ENCODE data around the gene ATP9B. TPM values are rescaled to one million over a fixed set of nuclear protein-coding genes. Genes with fewer than 3 reads are reported as not detected.

ATP9B gene
- total and polyA plus RNA-seq, 2 donors: 14.9 to 19.3 TPM

- no peak for DNase-seq (ENCODE audit: low read depth in 6 of 9, low spot score in 9 of 9)
- Histone ChIP-seq H3K27ac (ENCODE audit: low read depth in 1 of 2, low read length in 1 of 2) (no peak overlapping the region), H3K27me3 (ENCODE audit: control insufficient read depth in 2 of 2, insufficient read depth in 1 of 2, low read length in 1 of 2) (no peaks in the 10 kb centered on the region), H3K4me1 (ENCODE audit: control insufficient read depth in 2 of 2, insufficient read depth in 2 of 2, low read length in 2 of 2) (no peaks in the 10 kb centered on the region), H3K36me3 (ENCODE audit: control insufficient read depth in 2 of 2, insufficient read depth in 2 of 2, low read length in 1 of 2) (peaks cover 21 to 22% of the 10 kb centered on the region in 2 donors), H3K9me3 (ENCODE audit: control insufficient read depth in 2 of 2, insufficient read depth in 1 of 2, low read length in 1 of 2) (no peaks in the 10 kb centered on the region), H3K4me3 (ENCODE audit: low read length in 2 of 2) (no peak overlapping the region)
- WGBS: 97% methylated on average over 12 of the region's 12 CpGs
Observed at GRCh38 chr18:79360933-79361332, 291.7 kb downstream of the ATP9B start.

- no peaks in the 10 kb centered on the region for H3K4me1 ChIP-seq (ENCODE audit: control insufficient read depth in 2 of 2, insufficient read depth in 2 of 2, low read length in 2 of 2)
- peaks cover 21 to 22% of the 10 kb centered on the region in 2 donors for H3K36me3 ChIP-seq (ENCODE audit: control insufficient read depth in 2 of 2, insufficient read depth in 2 of 2, low read length in 1 of 2)
- 92% methylated on average over 20 of the region's 20 CpGs for WGBS
- no peak overlapping the region for H3K27ac ChIP-seq (ENCODE audit: low read depth in 1 of 2, low read length in 1 of 2)
- H3K27me3 ChIP-seq (ENCODE audit: control insufficient read depth in 2 of 2, insufficient read depth in 1 of 2, low read length in 1 of 2): no peaks in the 10 kb centered on the region
- no peak overlapping the region for H3K4me3 ChIP-seq (ENCODE audit: low read length in 2 of 2)
- DNase-seq (ENCODE audit: low read depth in 6 of 9, low spot score in 9 of 9): no peak
- H3K9me3 ChIP-seq (ENCODE audit: control insufficient read depth in 2 of 2, insufficient read depth in 1 of 2, low read length in 1 of 2): no peaks in the 10 kb centered on the region
Observed at GRCh38 chr18:79361766-79362522, 292.8 kb downstream of the ATP9B start.

- no peak overlapping the region for H3K4me3 ChIP-seq (ENCODE audit: low read length in 2 of 2)
- peaks cover 9 to 25% of the 10 kb centered on the region in 2 donors for H3K36me3 ChIP-seq (ENCODE audit: control insufficient read depth in 2 of 2, insufficient read depth in 2 of 2, low read length in 1 of 2)
- no peak overlapping the region for H3K27ac ChIP-seq (ENCODE audit: low read depth in 1 of 2, low read length in 1 of 2)
- no peaks in the 10 kb centered on the region for H3K9me3 ChIP-seq (ENCODE audit: control insufficient read depth in 2 of 2, insufficient read depth in 1 of 2, low read length in 1 of 2)
- H3K27me3 ChIP-seq (ENCODE audit: control insufficient read depth in 2 of 2, insufficient read depth in 1 of 2, low read length in 1 of 2): no peaks in the 10 kb centered on the region
- no peak for DNase-seq (ENCODE audit: low read depth in 6 of 9, low spot score in 9 of 9)
- H3K4me1 ChIP-seq (ENCODE audit: control insufficient read depth in 2 of 2, insufficient read depth in 2 of 2, low read length in 2 of 2): peaks cover 0 to 5% of the 10 kb centered on the region in 2 donors
- WGBS: 97% methylated on average over 13 of the region's 13 CpGs
Observed at GRCh38 chr18:79365701-79366100, 296.5 kb downstream of the ATP9B start.

GRCh38 chr18:79366177-79367094, 297.2 kb downstream of the ATP9B start:
- H3K36me3 ChIP-seq (ENCODE audit: control insufficient read depth in 2 of 2, insufficient read depth in 2 of 2, low read length in 1 of 2): peaks cover 9 to 24% of the 10 kb centered on the region in 2 donors
- WGBS: 94% methylated on average over 29 of the region's 29 CpGs
- H3K27ac ChIP-seq (ENCODE audit: low read depth in 1 of 2, low read length in 1 of 2): no peak overlapping the region
- DNase-seq (ENCODE audit: low read depth in 6 of 9, low spot score in 9 of 9): no peak
- no peak overlapping the region for H3K4me3 ChIP-seq (ENCODE audit: low read length in 2 of 2)
- H3K27me3 ChIP-seq (ENCODE audit: control insufficient read depth in 2 of 2, insufficient read depth in 1 of 2, low read length in 1 of 2): no peaks in the 10 kb centered on the region
- H3K4me1 ChIP-seq (ENCODE audit: control insufficient read depth in 2 of 2, insufficient read depth in 2 of 2, low read length in 2 of 2): peaks cover 2 to 6% of the 10 kb centered on the region in 2 donors
- H3K9me3 ChIP-seq (ENCODE audit: control insufficient read depth in 2 of 2, insufficient read depth in 1 of 2, low read length in 1 of 2): no peaks in the 10 kb centered on the region

- H3K4me1 ChIP-seq (ENCODE audit: control insufficient read depth in 2 of 2, insufficient read depth in 2 of 2, low read length in 2 of 2): peaks cover 6 to 10% of the 10 kb centered on the region in 2 donors
- no peaks in the 10 kb centered on the region for H3K9me3 ChIP-seq (ENCODE audit: control insufficient read depth in 2 of 2, insufficient read depth in 1 of 2, low read length in 1 of 2)
- H3K36me3 ChIP-seq (ENCODE audit: control insufficient read depth in 2 of 2, insufficient read depth in 2 of 2, low read length in 1 of 2): peaks cover 5 to 20% of the 10 kb centered on the region in 2 donors
- WGBS: 99% methylated on average over 8 of the region's 8 CpGs
- H3K27me3 ChIP-seq (ENCODE audit: control insufficient read depth in 2 of 2, insufficient read depth in 1 of 2, low read length in 1 of 2): no peaks in the 10 kb centered on the region
- no peak overlapping the region for H3K4me3 ChIP-seq (ENCODE audit: low read length in 2 of 2)
- H3K27ac ChIP-seq (ENCODE audit: low read depth in 1 of 2, low read length in 1 of 2): no peak overlapping the region
- no peak for DNase-seq (ENCODE audit: low read depth in 6 of 9, low spot score in 9 of 9)
Observed at GRCh38 chr18:79367480-79367879, 298.3 kb downstream of the ATP9B start.

GRCh38 chr18:79367989-79368388, 298.8 kb downstream of the ATP9B start:
- DNase-seq (ENCODE audit: low read depth in 6 of 9, low spot score in 9 of 9): no peak
- Histone ChIP-seq H3K4me1 (ENCODE audit: control insufficient read depth in 2 of 2, insufficient read depth in 2 of 2, low read length in 2 of 2) (peaks cover 6 to 10% of the 10 kb centered on the region in 2 donors), H3K4me3 (ENCODE audit: low read length in 2 of 2) (no peak overlapping the region), H3K9me3 (ENCODE audit: control insufficient read depth in 2 of 2, insufficient read depth in 1 of 2, low read length in 1 of 2) (no peaks in the 10 kb centered on the region), H3K36me3 (ENCODE audit: control insufficient read depth in 2 of 2, insufficient read depth in 2 of 2, low read length in 1 of 2) (peaks cover 5 to 20% of the 10 kb centered on the region in 2 donors), H3K27ac (ENCODE audit: low read depth in 1 of 2, low read length in 1 of 2) (no peak overlapping the region), H3K27me3 (ENCODE audit: control insufficient read depth in 2 of 2, insufficient read depth in 1 of 2, low read length in 1 of 2) (no peaks in the 10 kb centered on the region)
- 89% methylated on average over 18 of the region's 18 CpGs for WGBS

GRCh38 chr18:79368681-79369080, 299.5 kb downstream of the ATP9B start:
- Histone ChIP-seq H3K9me3 (ENCODE audit: control insufficient read depth in 2 of 2, insufficient read depth in 1 of 2, low read length in 1 of 2) (no peaks in the 10 kb centered on the region), H3K27ac (ENCODE audit: low read depth in 1 of 2, low read length in 1 of 2) (no peak overlapping the region), H3K36me3 (ENCODE audit: control insufficient read depth in 2 of 2, insufficient read depth in 2 of 2, low read length in 1 of 2) (peaks cover 5 to 17% of the 10 kb centered on the region in 2 donors), H3K4me3 (ENCODE audit: low read length in 2 of 2) (no peak overlapping the region), H3K27me3 (ENCODE audit: control insufficient read depth in 2 of 2, insufficient read depth in 1 of 2, low read length in 1 of 2) (no peaks in the 10 kb centered on the region), H3K4me1 (ENCODE audit: control insufficient read depth in 2 of 2, insufficient read depth in 2 of 2, low read length in 2 of 2) (peaks cover 6 to 10% of the 10 kb centered on the region in 2 donors)
- peak in 1 of 9 donors; percentile 23 for DNase-seq (ENCODE audit: low read depth in 6 of 9, low spot score in 9 of 9)
- WGBS: 10% methylated on average over 15 of the region's 15 CpGs

- no peak overlapping the region for H3K27ac ChIP-seq (ENCODE audit: low read depth in 1 of 2, low read length in 1 of 2)
- DNase-seq (ENCODE audit: low read depth in 6 of 9, low spot score in 9 of 9): peak in 1 of 9 donors; percentile 43
- H3K27me3 ChIP-seq (ENCODE audit: control insufficient read depth in 2 of 2, insufficient read depth in 1 of 2, low read length in 1 of 2): no peaks in the 10 kb centered on the region
- H3K4me1 ChIP-seq (ENCODE audit: control insufficient read depth in 2 of 2, insufficient read depth in 2 of 2, low read length in 2 of 2): peaks cover 6 to 10% of the 10 kb centered on the region in 2 donors
- no peak overlapping the region for H3K4me3 ChIP-seq (ENCODE audit: low read length in 2 of 2)
- no peaks in the 10 kb centered on the region for H3K9me3 ChIP-seq (ENCODE audit: control insufficient read depth in 2 of 2, insufficient read depth in 1 of 2, low read length in 1 of 2)
- H3K36me3 ChIP-seq (ENCODE audit: control insufficient read depth in 2 of 2, insufficient read depth in 2 of 2, low read length in 1 of 2): peaks cover 5 to 21% of the 10 kb centered on the region in 2 donors
- 70% methylated on average over 14 of the region's 14 CpGs for WGBS
Observed at GRCh38 chr18:79371561-79372121, 302.4 kb downstream of the ATP9B start.
